ENCODE data around the gene ADTRP.

The ADTRP gene

DNA sequence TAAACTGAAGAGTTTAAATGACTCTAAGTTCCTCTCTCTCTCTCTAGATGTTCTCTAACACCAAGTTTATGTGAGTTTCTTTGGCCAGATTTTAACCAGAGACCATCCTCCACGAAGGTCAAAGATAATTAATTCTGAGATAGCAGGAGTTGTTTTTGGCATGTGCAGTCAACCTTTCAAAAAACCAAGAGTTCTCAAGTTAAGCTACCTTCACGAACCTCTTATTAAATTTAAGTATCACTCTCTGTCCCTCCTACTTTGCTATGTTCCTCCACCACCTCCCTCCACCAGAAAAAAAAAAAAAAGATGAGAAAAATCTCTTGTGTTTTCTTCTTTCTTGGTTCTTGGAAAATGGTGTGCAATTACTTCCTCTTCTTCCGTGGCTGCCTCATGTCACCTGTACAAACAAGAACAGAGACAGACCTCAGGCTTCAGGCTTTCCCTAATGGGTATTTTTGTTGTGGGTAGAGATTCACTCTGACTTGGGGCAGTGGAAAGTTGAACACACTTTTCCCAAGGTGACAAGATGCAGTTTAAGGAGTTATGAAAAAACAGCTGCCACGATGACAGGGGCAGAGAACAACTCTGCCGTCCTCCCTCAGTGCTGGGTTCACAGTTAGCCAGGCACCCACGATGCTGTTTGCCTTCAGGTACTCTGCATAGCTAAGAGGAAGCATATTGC is 64.3 kb downstream of the ADTRP start:
- H3K9me3 Mint-ChIP-seq, result no peaks in the 10 kb centered on the region
- no peak for DNase-seq (ENCODE audit: low spot score in 2 of 2)
- peaks cover 60% of the 10 kb centered on the region for H3K36me3 Mint-ChIP-seq
- peak; percentile 38 for ATAC-seq
- peak overlapping the region; percentile 65 for H3K4me3 Mint-ChIP-seq
- H3K27ac Mint-ChIP-seq, result peak overlapping the region; percentile 93
- H3K4me1 Mint-ChIP-seq, result peaks cover 55% of the 10 kb centered on the region

DNA sequence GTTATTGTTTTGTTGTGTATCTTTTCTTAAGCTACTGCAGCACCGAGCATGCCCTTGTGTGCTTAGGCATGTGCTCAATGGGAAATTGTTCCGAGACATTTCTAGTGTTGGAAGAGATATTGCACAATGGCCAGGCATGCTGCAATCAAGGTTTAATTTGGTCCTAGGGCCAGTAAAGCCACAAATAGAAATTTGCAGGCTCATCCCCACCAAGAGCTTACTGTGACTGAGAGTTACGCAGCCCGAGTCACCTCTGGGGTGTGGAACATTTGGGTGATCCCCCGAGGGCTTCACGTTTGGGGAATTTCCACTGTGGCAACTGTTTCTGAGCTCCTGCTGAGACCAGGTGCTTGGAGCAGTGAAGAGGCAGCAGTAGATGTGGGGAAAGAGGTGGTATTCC is 65.8 kb downstream of the ADTRP start:
- no peaks in the 10 kb centered on the region for H3K9me3 Mint-ChIP-seq
- DNase-seq (ENCODE audit: low spot score in 2 of 2), result no peak
- peak overlapping the region; percentile 65 for H3K4me3 Mint-ChIP-seq
- ATAC-seq, result peak; percentile 19
- peaks cover 55% of the 10 kb centered on the region for H3K4me1 Mint-ChIP-seq
- peak overlapping the region; percentile 93 for H3K27ac Mint-ChIP-seq
- H3K36me3 Mint-ChIP-seq, result peaks cover 46% of the 10 kb centered on the region

DNA sequence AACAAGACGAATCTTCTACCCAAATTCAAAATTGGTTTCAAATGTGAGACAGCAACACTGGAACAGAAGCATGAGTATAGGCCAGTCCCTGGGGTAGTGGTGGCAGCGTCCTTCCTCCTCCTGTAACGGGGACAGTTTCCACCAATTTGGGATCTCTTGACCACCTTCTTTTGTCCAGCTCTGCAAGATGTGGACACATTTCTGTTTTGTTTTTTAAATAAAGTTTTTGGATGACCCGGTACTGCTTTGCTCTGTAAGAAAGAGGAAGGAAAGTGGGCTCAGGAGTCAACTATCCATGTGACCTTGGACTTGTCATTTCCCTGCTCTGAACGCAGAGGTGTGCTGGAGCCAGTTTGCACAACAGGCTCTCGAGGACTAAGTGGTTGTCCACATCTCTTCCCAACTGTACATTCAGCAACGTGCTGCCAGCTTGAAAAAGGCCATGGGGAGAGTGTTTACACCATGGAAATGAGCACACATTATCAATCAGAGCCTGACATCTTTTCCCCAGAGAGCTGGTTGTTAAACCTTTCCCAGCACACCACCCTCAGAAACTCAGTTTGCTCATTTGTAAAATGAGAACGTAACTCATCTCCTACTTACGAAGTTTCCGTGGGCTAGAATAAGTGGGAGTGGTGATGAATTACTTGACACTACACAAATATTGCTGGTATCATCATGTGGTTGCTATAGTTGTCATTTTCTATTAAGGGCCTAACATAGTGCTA is 66.5 kb downstream of the ADTRP start:
- Mint-ChIP-seq H3K4me3 (peak overlapping the region; percentile 65), H3K9me3 (no peaks in the 10 kb centered on the region), H3K36me3 (peaks cover 40% of the 10 kb centered on the region), H3K4me1 (peaks cover 50% of the 10 kb centered on the region), H3K27ac (peak overlapping the region; percentile 93)
- DNase-seq (ENCODE audit: low spot score in 2 of 2), result peak in 1 of 2 donors; percentile 65
- ATAC-seq, result peak; percentile 63

DNA sequence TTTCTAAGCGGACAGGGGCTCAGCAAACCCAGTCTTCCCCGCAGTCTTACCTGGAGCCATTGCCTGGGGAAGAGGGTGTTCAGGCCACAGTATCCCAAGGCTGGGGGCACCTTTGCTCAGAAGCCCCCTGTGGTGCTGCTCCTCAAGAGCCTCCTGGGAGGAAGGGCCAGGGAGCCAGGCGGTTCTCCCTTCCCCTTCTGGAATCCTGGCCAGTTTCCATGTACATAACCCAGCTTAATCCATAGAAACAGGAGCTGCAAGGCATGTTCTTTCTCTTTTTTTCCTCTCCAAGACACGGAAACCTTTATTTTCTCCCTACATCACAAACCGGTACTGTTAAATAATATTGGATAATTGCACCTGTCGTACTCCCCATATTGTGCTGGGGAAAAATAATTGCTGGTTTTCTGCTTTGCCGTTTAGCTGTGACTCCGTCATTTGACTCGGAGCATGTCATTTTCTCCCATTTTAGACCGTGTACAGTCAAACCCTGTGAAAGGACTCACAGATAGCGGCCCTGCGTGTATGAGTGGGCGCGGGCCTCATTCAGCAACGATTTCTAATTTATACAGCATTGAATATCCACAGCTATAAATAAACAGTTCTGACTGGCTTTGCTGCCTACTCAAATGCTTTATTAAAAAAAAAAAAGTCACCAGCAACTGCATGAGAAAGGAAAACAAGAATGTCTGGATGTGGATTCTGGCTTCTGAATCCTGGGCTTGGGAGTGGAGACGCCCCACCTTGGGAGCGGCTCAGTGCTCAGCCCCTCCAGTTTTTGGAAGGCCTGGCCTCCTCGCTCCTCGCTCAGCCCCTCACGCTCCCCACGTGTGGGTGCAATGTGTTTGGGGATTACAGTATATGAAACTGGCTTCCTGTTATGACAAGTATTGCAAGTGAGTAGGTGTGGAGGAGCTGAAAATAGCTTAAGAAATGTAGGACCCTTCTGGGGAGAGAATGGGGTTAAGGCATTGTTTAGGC is 67.3 kb downstream of the ADTRP start:
- H3K27ac Mint-ChIP-seq, result peak overlapping the region; percentile 93
- DNase-seq (ENCODE audit: low spot score in 2 of 2) (peak in 1 of 2 donors; percentile 80), ATAC-seq (peak; percentile 82)
- peaks cover 32% of the 10 kb centered on the region for H3K36me3 Mint-ChIP-seq
- H3K4me3 Mint-ChIP-seq, result peak overlapping the region; percentile 65
- H3K9me3 Mint-ChIP-seq, result no peaks in the 10 kb centered on the region
- peaks cover 50% of the 10 kb centered on the region for H3K4me1 Mint-ChIP-seq

DNA sequence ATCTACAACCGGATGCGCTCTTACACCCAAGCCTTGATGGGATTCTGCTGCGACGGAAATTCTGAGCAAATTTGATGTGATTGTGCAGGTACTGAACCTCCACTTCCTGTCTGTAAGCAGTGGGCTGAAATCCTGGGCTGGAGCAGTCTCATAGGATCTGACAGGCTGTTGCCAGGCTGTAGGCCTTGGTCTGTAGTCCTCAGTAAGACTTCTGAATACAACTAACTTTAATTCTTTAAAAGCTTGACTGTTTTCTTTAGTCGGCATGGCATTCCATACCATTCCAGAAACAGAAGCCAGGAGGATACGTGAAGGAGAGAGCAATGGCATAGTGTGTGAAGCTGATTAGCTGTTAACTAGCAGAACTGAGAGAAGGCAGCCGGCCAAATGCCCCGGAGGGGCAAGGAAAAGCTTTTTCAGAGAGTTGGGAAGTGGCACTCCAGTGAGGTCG is 68.3 kb downstream of the ADTRP start:
- no peaks in the 10 kb centered on the region for H3K9me3 Mint-ChIP-seq
- DNase-seq (ENCODE audit: low spot score in 2 of 2), result no peak
- peaks cover 32% of the 10 kb centered on the region for H3K36me3 Mint-ChIP-seq
- peaks cover 47% of the 10 kb centered on the region for H3K4me1 Mint-ChIP-seq
- H3K4me3 Mint-ChIP-seq, result peak overlapping the region; percentile 65
- no peak for ATAC-seq
- peak overlapping the region; percentile 93 for H3K27ac Mint-ChIP-seq

DNA sequence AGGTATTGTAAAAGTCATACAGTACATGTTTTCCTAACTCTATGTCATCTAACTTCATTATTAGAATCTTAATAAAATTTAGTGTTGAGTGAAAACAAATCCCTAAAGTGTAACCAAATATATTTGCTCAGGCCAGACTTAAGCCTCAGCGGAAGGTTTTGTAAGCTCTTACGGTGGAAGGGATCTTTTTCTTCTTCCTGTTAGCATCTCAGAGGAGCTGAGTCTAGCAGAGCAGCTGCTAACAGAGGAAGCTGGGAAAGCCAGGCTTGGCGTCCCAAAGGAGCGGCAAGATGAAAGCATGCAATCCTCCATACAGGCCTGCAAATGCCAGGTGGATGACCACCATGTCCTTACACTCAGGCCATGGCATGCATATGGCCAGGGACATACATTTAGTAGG is 72.4 kb downstream of the ADTRP start:
- DNase-seq (ENCODE audit: low spot score in 2 of 2) (no peak), ATAC-seq (no peak)
- Mint-ChIP-seq H3K36me3 (peaks cover 8% of the 10 kb centered on the region), H3K27ac (no peak overlapping the region), H3K4me3 (no peak overlapping the region), H3K9me3 (no peaks in the 10 kb centered on the region), H3K4me1 (peaks cover 19% of the 10 kb centered on the region)

DNA sequence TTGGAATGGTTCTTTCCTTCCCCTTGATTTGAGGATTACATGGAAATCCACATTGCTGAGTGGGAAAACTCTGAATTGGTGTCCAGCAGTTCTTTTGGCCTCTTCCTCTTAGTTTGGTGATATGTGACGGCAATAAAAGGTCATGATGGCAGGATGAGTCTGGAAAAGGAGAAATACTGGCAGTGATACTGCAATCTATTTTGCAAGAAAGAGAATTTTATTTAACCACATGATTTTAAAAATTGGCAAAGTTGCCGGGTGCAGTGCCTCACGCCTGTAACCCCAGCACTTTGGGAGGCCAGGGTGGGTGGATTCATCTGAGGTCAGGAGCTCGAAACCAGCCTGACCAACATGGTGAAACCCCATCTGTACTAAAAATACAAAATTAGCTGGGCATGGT is 73.1 kb downstream of the ADTRP start:
- DNase-seq (ENCODE audit: low spot score in 2 of 2) (no peak), ATAC-seq (no peak)
- no peak overlapping the region for H3K27ac Mint-ChIP-seq
- H3K4me3 Mint-ChIP-seq, result no peak overlapping the region
- peaks cover 13% of the 10 kb centered on the region for H3K4me1 Mint-ChIP-seq
- peaks cover 4% of the 10 kb centered on the region for H3K36me3 Mint-ChIP-seq
- H3K9me3 Mint-ChIP-seq, result no peaks in the 10 kb centered on the region

DNA sequence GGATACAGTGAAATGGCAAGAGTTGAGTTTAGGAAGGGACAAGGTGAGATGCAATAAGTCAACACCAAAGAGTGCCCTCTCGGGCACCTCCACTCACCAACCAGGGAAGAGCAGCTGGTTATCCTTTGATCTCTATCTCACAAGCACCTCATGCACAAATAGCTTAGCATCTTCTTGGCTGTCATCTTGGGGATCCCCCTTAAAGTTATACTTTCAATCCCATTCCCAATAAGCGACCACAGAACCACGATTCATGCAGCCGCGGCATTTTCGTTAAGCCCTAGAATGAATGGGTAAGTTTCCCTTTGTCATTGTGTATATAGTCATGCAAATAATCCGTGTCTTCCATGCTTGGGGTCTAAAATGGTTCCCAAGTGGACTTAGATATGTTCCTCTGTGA is 73.5 kb downstream of the ADTRP start:
- Mint-ChIP-seq H3K4me3 (no peak overlapping the region), H3K4me1 (peaks cover 9% of the 10 kb centered on the region), H3K27ac (no peak overlapping the region), H3K36me3 (no peaks in the 10 kb centered on the region), H3K9me3 (no peaks in the 10 kb centered on the region)
- peak; percentile 55 for ATAC-seq
- no peak for DNase-seq (ENCODE audit: low spot score in 2 of 2)

DNA sequence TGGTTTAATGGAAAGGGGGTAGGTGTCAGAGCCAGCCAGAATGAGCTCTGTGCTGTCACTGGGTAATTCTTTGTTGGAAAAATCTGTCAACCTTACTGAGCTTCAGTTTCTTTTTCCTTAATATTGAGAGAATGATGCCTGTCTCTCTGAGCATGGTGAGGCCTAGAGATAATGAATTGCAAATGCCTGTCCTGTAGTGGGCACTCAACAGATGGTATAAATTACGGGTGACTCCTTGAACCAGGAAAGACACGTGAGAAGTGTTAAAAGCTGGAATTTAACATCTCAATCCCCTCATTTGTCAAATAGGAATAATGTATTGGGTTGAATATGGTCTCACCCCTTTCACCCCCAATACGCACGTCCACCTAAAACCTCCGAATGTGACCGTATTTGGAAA is 74.9 kb downstream of the ADTRP start:
- H3K9me3 Mint-ChIP-seq, result no peaks in the 10 kb centered on the region
- peaks cover 9% of the 10 kb centered on the region for H3K4me1 Mint-ChIP-seq
- DNase-seq (ENCODE audit: low spot score in 2 of 2) (no peak), ATAC-seq (no peak)
- no peak overlapping the region for H3K27ac Mint-ChIP-seq
- H3K36me3 Mint-ChIP-seq, result no peaks in the 10 kb centered on the region
- no peak overlapping the region for H3K4me3 Mint-ChIP-seq

DNA sequence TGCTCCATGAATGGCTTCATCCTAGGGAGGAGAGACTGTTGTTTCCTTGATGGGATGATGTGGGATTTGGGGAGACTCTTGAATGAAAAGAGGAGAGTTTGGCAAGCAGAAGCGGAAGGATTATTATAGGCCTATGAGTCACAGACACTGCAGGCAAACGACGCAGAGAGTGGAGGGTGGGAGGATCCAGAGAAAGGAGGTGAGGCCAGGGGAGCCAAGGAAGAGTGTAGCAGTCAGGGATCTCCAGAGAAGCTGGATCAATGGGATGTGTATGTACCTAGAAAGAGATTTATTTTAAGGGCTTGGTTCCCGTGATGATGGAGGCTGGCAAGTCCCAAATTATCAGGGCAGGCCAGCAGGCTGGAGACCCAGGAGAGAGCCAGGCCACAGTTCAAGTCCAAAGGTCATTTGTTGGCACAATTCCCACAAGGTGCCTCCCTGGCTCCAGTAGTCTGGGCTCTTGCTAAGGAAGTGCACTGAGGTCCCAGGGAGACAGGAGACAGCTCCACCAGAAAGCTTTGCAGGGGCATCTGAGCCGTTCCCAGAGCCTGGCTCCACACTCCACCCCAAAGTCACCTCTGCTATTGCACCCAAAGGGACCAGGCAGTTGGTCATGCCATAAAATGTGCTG is 76.0 kb downstream of the ADTRP start:
- no peaks in the 10 kb centered on the region for H3K36me3 Mint-ChIP-seq
- no peak for DNase-seq (ENCODE audit: low spot score in 2 of 2)
- peaks cover 9% of the 10 kb centered on the region for H3K4me1 Mint-ChIP-seq
- no peaks in the 10 kb centered on the region for H3K9me3 Mint-ChIP-seq
- H3K27ac Mint-ChIP-seq, result no peak overlapping the region
- ATAC-seq, result no peak
- H3K4me3 Mint-ChIP-seq, result no peak overlapping the region

DNA sequence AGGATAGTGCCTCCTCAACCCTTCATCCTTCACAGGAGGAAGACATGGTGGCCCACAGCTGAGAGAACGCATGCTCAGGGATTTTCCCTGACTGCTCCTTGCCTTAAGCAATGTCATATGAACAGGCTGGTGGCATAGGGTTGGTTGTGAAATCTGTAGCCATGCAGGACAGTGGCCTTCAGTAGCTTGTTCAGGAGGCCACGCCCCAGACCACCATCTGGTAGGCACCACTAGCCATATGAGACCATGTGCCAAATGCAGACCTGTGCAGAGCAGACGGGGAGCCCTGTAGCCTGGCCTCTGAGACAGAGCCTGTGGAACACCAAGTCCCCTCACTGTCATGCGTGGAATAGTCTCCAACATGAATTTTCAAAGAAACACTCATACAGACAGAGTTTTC is 76.5 kb downstream of the ADTRP start:
- DNase-seq (ENCODE audit: low spot score in 2 of 2) (no peak), ATAC-seq (no peak)

DNA sequence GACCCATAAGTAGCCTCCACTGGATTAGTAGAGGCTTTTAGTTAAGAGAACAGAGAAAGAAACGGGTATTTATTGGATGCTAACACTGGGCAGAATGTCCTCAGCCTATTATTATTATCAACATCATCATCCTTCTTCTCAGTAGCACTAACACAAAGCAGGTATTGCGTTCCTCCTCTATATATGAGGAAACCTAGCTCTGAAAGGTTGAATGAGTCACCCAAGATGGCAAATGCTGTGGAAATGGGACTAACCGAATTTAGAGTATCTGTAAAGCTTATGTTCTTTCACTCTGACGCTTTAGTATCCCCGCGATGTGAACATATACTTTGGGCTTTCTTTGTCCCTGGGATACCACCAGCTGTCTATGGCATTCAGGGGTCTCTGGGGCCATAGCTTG is 77.0 kb downstream of the ADTRP start:
- Mint-ChIP-seq H3K27ac (no peak overlapping the region), H3K9me3 (no peaks in the 10 kb centered on the region), H3K4me3 (no peak overlapping the region), H3K36me3 (no peaks in the 10 kb centered on the region), H3K4me1 (peaks cover 9% of the 10 kb centered on the region)
- DNase-seq (ENCODE audit: low spot score in 2 of 2) (no peak), ATAC-seq (no peak)

More for the DNA sequence above, 76.5 kb downstream of the ADTRP start:
- Mint-ChIP-seq H3K4me3 (no peak overlapping the region), H3K36me3 (no peaks in the 10 kb centered on the region), H3K27ac (no peak overlapping the region), H3K9me3 (no peaks in the 10 kb centered on the region), H3K4me1 (peaks cover 9% of the 10 kb centered on the region)

DNA sequence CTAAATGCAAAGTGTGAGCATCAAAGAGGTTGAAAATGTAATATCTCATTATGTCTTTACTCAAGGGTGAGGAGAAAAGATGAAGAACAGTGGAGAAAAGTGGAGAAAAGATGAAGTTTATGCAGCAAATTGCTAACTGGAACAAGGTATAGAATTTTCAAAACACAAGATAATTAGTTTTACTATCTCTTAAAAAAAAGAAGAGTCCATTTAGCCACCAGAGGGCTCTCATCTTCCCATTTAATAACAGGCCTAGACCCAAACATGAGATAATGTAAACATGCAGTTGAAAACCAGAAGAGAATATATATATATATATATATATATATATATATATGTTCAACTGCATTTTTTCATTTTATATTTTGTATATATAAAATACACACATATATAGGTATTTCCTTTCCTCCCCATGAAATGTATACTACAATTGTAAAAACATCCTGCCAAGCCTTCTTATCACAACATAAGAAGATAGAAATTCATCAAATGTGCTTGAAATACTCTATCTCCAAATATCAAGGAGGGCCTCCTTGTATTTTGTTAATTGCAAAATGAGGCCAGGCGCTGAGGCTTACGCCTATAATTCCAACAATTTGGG is 78.4 kb downstream of the ADTRP start:
- ATAC-seq, result no peak
- no peak overlapping the region for H3K27ac Mint-ChIP-seq
- H3K4me3 Mint-ChIP-seq, result no peak overlapping the region
- no peak for DNase-seq (ENCODE audit: low spot score in 2 of 2)
- H3K4me1 Mint-ChIP-seq, result peaks cover 9% of the 10 kb centered on the region
- H3K36me3 Mint-ChIP-seq, result no peaks in the 10 kb centered on the region
- no peaks in the 10 kb centered on the region for H3K9me3 Mint-ChIP-seq

DNA sequence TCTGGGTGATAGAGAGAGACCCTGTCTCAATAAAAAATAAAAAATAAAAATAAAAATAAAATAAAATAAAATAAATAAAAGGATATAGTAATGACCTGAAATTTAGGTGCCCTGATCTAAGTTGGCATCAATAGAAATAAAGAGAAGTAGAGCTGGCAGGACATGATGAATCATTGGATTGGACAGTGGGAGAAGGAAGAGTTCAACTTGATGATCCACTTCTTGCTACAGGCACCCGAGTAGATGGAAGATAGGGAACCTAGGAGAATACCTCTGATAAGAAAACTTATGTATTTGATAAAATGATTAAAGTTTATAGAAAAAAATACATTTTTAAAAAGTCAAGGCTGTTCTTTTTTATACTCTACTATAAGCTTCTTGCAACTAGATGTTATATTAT is 79.0 kb downstream of the ADTRP start:
- DNase-seq (ENCODE audit: low spot score in 2 of 2) (no peak), ATAC-seq (no peak)
- Mint-ChIP-seq H3K36me3 (no peaks in the 10 kb centered on the region), H3K4me1 (peaks cover 9% of the 10 kb centered on the region), H3K27ac (no peak overlapping the region), H3K9me3 (no peaks in the 10 kb centered on the region), H3K4me3 (no peak overlapping the region)
